ENCODE measurements around the gene COL5A1.

DNA sequence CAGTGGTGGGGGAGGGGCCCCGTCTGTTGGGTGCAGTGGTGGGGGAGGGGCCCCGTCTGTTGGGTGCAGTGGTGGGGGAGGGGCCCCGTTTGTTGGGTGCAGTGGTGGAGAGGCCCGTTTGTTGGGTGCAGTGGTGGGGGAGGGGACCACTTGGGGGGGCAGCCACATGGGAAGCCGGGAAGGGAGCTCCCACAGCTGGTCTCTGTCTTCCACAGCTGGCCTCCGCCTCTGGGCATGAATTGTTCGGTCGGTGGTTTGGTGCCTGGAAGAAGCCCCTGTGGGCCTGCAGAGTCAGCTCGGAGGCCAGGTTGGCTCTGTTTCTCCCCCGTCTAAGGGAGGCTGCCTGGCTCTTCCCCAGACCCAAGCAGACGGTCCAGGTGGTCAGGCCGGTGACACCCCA, 69.3 kb downstream of the COL5A1 start:
- TF ChIP-seq CTCF (IDR thresholded peaks at IDR 0.05), result no peak
- no peak for TF ChIP-seq EP300 (IDR thresholded peaks at IDR 0.05)
- TF ChIP-seq POLR2A (IDR thresholded peaks at IDR 0.05), result no peak

Data from tibial nerve (tissue), 4 donors.